HepG2 (cell line): ENCODE measurements around the gene GRAMD1B. TPM values are rescaled to one million over a fixed set of nuclear protein-coding genes. Genes with fewer than 3 reads are reported as not detected.

Experiments
- ATAC-seq: fragments of 200-7000 bp; cut with Tn5 transposase; 3 replicates; pipeline ENCODE4 v1.9.1; 2020; ENCODE audit warnings: mild to moderate bottlenecking, moderate library complexity
- BruUV-seq: library from RNA; stranded (reverse); fragments of 400-500 nt; replicated peaks from 2 replicates; lab custom pipeline; 2021; lab: Mats Ljungman, UMichigan
- CTCF ChIA-PET: fragments of 300-600 bp; formaldehyde crosslinking; extraction: SDS; loops from one replicate; lab custom pipeline; 2021; ENCODE audit warnings: low total read pairs, inconsistent platforms, low intra/inter-chr PET ratio; lab: Yijun Ruan, JAX
- POLR2A ChIA-PET: fragments of 350-600 bp; sonication (Branson Sonifier 250); formaldehyde crosslinking; loops from one replicate; lab custom pipeline; 2020; ENCODE audit warnings: antibody characterized with exemption, inconsistent platforms; lab: Yijun Ruan, JAX
- DNase-seq: peaks from one replicate; pipeline ENCODE4 v3.0.0-alpha.2; 2015; ENCODE audit warnings: low spot score
- FAIRE-seq: peaks from 3 replicates; lab custom pipeline; 2011; peaks lifted over from hg19 to GRCh38; lab: Jason Lieb, UNC
- H2AFZ ChIP-seq: one replicate; pipeline ENCODE4 v1.6.1; 2011; ENCODE audit warnings: low read length, inconsistent platforms
- H3K27ac ChIP-seq: fragments of 300-600 bp; 3 replicates; pipeline ENCODE4 v1.8.0; 2011; ENCODE audit warnings: mixed run types, mild to moderate bottlenecking, mixed read lengths, low read length, inconsistent platforms; ENCODE audit not compliant: insufficient read depth; ENCODE audit errors: extremely low read length
- H3K27me3 ChIP-seq, 2 experiments: fragments of 200-600 bp in 1 of 2; 2 replicates in 1 of 2; 3 replicates in 1 of 2; pipeline versions ENCODE4 v1.6.0 to v1.8.0; 2011; ENCODE audit warnings: low read length in 2 of 2, mild to moderate bottlenecking in 2 of 2, moderate library complexity in 2 of 2, inconsistent platforms in 1 of 2; ENCODE audit not compliant: insufficient read depth in 2 of 2, control insufficient read depth in 1 of 2
- H3K36me3 ChIP-seq, 2 experiments: fragments of 200-600 bp in 1 of 2; replicated peaks in 1 of 2; 2 replicates in 1 of 2; 3 replicates in 1 of 2; pipeline versions ENCODE4 v1.5.1 to v1.8.0; 2011; ENCODE audit warnings: low read length in 2 of 2, inconsistent platforms in 1 of 2; ENCODE audit not compliant: insufficient read depth in 2 of 2, control insufficient read depth in 1 of 2
- H3K4me1 ChIP-seq: 2 replicates; pipeline ENCODE4 v1.5.1; 2012; ENCODE audit warnings: low read length, inconsistent platforms; ENCODE audit not compliant: insufficient read depth
- H3K4me2 ChIP-seq: 2 replicates; pipeline ENCODE4 v1.6.0; 2011; ENCODE audit warnings: low read depth, low read length, inconsistent platforms
- H3K4me3 ChIP-seq, 3 experiments: fragments of 200-600 bp in 1 of 3; sonication (generic), shearing (Covaris generic) in 1 of 3; replicated peaks in 1 of 3; 2 replicates each; pipeline ENCODE4 v1.5.1; 2011 to 2016; ENCODE audit warnings: low read length in 3 of 3, inconsistent platforms in 2 of 3, low read depth in 2 of 3, mild to moderate bottlenecking in 2 of 3, control low read depth in 1 of 3, mixed read lengths in 1 of 3; ENCODE audit not compliant: insufficient read depth in 1 of 3
- H3K79me2 ChIP-seq: one replicate; pipeline ENCODE4 v1.6.1; 2011; ENCODE audit warnings: low read length, inconsistent platforms; ENCODE audit not compliant: insufficient read depth
- H3K9ac ChIP-seq: 2 replicates; pipeline ENCODE4 v1.6.0; 2011; ENCODE audit warnings: mild to moderate bottlenecking, low read depth, low read length, inconsistent platforms; ENCODE audit not compliant: insufficient read depth
- H3K9me3 ChIP-seq: 2 replicates; pipeline ENCODE4 v1.5.1; 2012; ENCODE audit warnings: mild to moderate bottlenecking, low read length
- H4K20me1 ChIP-seq: 2 replicates; pipeline ENCODE4 v1.6.0; 2011; ENCODE audit warnings: inconsistent platforms, mild to moderate bottlenecking, low read length, moderate library complexity; ENCODE audit not compliant: insufficient read depth
- AKNA ChIP-seq: sonication (generic); formaldehyde crosslinking; IDR thresholded peaks from 2 replicates; pipeline ENCODE4 v1.4.0; 2020; ENCODE audit warnings: missing genetic modification reagents, borderline replicate concordance
- CC2D1A ChIP-seq: sonication (generic); formaldehyde crosslinking; IDR thresholded peaks from 2 replicates; pipeline ENCODE4 v1.8.1; 2023; ENCODE audit warnings: mild to moderate bottlenecking, missing genetic modification reagents
- MTA1 ChIP-seq: sonication (generic); formaldehyde crosslinking; IDR thresholded peaks from 2 replicates; pipeline ENCODE4 v1.4.0; 2020; ENCODE audit warnings: missing genetic modification reagents, mild to moderate bottlenecking, borderline replicate concordance
- TEAD3 ChIP-seq: optimal IDR thresholded peaks from 2 replicates; pipeline ENCODE3; 2016; ENCODE audit warnings: borderline replicate concordance
- ZBTB20 ChIP-seq: sonication (generic); formaldehyde crosslinking; IDR thresholded peaks from 2 replicates; pipeline ENCODE4 v1.8.1; 2023; ENCODE audit warnings: missing genetic modification reagents, low read depth, mild to moderate bottlenecking, borderline replicate concordance
- ZMYM2 ChIP-seq: sonication (generic); formaldehyde crosslinking; IDR thresholded peaks from 2 replicates; pipeline ENCODE4 v1.8.0; 2022; ENCODE audit warnings: mild to moderate bottlenecking, missing genetic modification reagents
- ZNF329 ChIP-seq: sonication (generic); formaldehyde crosslinking; IDR thresholded peaks from 2 replicates; pipeline ENCODE4 v1.9.0; 2021; ENCODE audit warnings: low read depth, mild to moderate bottlenecking, missing genetic modification reagents
- ZNF557 ChIP-seq: sonication (generic); formaldehyde crosslinking; IDR thresholded peaks from 2 replicates; pipeline ENCODE4 v1.4.0; 2020; ENCODE audit warnings: missing genetic modification reagents
- ZNF607 ChIP-seq: sonication (generic); formaldehyde crosslinking; IDR thresholded peaks from 2 replicates; pipeline ENCODE4 v1.5.1; 2020; ENCODE audit warnings: missing genetic modification reagents, mild to moderate bottlenecking, borderline replicate concordance
- ZNF788 ChIP-seq: sonication (generic); formaldehyde crosslinking; IDR thresholded peaks from 2 replicates; pipeline ENCODE4 v1.5.0; 2020; ENCODE audit warnings: mild to moderate bottlenecking, missing genetic modification reagents, borderline replicate concordance
- WGBS: methylation state at CpG from one replicate; pipeline ENCODE4 v1.1.6; 2017; ENCODE audit warnings: low lambda C conversion rate; 5-methylcytosine and 5-hydroxymethylcytosine counted together
- in situ Hi-C: cut with HindIII; loops from 2 replicates; pipeline ENCODE4 v1.10.0; 2017; ENCODE audit warnings: low pct_unique_long_range_greater_than_20kb; ENCODE audit not compliant: extremely low pct_ligation_motif_present
- intact Hi-C: fragments of 100-400 bp; cut with micrococcal nuclease; formaldehyde crosslinking; loops from one replicate; pipeline ENCODE4 v1.10.0; 2022; ENCODE audit not compliant: unreplicated experiment
- polyA plus RNA-seq, 8 experiments: library from polyadenylated mRNA; depleted of rRNA in 3 of 8; stranded (reverse) in 7 of 8; unstranded in 1 of 8; fragments of >200 nt; fragmentation: Illumina TruSeq in 4 of 8; extraction: Trizol in 4 of 8; gene quantifications; 2 replicates each; pipeline versions ENCODE4 v1.2.1 to v1.2.3, GENCODE V29; 2011 to 2016; ENCODE audit warnings: low read depth in 4 of 8, missing spikeins in 1 of 8, mixed read lengths in 1 of 8; ENCODE audit not compliant: insufficient read depth in 1 of 8
- total RNA-seq, 5 experiments: library from RNA; depleted of rRNA; stranded (reverse); fragments of >200 nt; fragmentation: Illumina TruSeq; extraction: Trizol; gene quantifications; 2 replicates each; pipeline ENCODE4 v1.2.3, GENCODE V29; 2016; ENCODE audit warnings: low read depth in 1 of 5
- TF ChIP-seq, protein P1 (sequence below): sonication (generic); formaldehyde crosslinking; IDR thresholded peaks from 2 replicates; pipeline ENCODE4 v1.5.1; 2020; ENCODE audit warnings: mild to moderate bottlenecking, moderate library complexity, missing genetic modification reagents
- TF ChIP-seq, protein P2 (sequence below): IDR thresholded peaks from 2 replicates; pipeline ENCODE4 v1.6.1; 2016; ENCODE audit warnings: mild to moderate bottlenecking, missing biosample characterization, missing genetic modification reagents

GRAMD1B gene
- total and polyA plus RNA-seq, 2 of the 13 experiments (the other 11 are each of a cell fraction or from before 2014, with no cell fraction given), result 0.12 TPM; not detected in 1

GRCh38 chr11:123509737-123510578, 79.9 kb downstream of the GRAMD1B start:
- Histone ChIP-seq H3K27me3 (no peaks in the 10 kb centered on the region; a peak in 1 of 5 replicates), H4K20me1 (no peaks in the 10 kb centered on the region), H3K4me1 (no peaks in the 10 kb centered on the region), H3K27ac (no peak overlapping the region), H3K79me2 (no peaks in the 10 kb centered on the region), H2AFZ (no peak overlapping the region), H3K4me2 (no peak overlapping the region), H3K36me3 (no peaks in the 10 kb centered on the region), H3K9ac (no peak overlapping the region), H3K4me3 (no peak overlapping the region), H3K9me3 (no peaks in the 10 kb centered on the region)
- DNase-seq, result no peak
- in situ Hi-C loops (no loop called here), intact Hi-C loops (no loop called here)
- ChIA-PET CTCF (no interaction called here), POLR2A (no interaction called here)
- no peak for FAIRE-seq
- 18% methylated on average over 8 of the region's 18 CpGs for WGBS
- peak; percentile 33 for ATAC-seq
- TF ChIP-seq AKNA (CRISPR knock-in tag) (no peak), ZNF607 (CRISPR knock-in tag) (no peak), ZBTB20 (CRISPR knock-in tag) (no peak), MTA1 (no peak), TEAD3 (no peak), CC2D1A (CRISPR knock-in tag) (no peak), ZNF788 (no peak), ZNF329 (CRISPR knock-in tag) (no peak), ZMYM2 (no peak), ZNF557 (CRISPR knock-in tag) (no peak)
- TF ChIP-seq, protein P1, sequence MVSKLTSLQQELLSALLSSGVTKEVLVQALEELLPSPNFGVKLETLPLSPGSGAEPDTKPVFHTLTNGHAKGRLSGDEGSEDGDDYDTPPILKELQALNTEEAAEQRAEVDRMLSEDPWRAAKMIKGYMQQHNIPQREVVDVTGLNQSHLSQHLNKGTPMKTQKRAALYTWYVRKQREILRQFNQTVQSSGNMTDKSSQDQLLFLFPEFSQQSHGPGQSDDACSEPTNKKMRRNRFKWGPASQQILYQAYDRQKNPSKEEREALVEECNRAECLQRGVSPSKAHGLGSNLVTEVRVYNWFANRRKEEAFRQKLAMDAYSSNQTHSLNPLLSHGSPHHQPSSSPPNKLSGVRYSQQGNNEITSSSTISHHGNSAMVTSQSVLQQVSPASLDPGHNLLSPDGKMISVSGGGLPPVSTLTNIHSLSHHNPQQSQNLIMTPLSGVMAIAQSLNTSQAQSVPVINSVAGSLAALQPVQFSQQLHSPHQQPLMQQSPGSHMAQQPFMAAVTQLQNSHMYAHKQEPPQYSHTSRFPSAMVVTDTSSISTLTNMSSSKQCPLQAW (CRISPR knock-in tag), result no peak
- TF ChIP-seq, protein P2, sequence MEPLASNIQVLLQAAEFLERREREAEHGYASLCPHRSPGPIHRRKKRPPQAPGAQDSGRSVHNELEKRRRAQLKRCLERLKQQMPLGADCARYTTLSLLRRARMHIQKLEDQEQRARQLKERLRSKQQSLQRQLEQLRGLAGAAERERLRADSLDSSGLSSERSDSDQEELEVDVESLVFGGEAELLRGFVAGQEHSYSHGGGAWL (CRISPR knock-in tag), result no peak
- BruUV-seq, result no TSS peak
